HEK293T (cell line): ENCODE measurements around the gene KRT13.

Experiments used
- ELF4 ChIP-seq: fragments of 450-650 bp; IDR thresholded peaks from 2 replicates; pipeline ENCODE4 v1.6.1; 2017; ENCODE audit warnings: antibody characterized with exemption
- HDGF ChIP-seq: fragments of 450-650 bp; IDR thresholded peaks from 2 replicates; pipeline ENCODE4 v1.6.1; 2017; ENCODE audit warnings: antibody characterized with exemption, borderline replicate concordance
- NFRKB ChIP-seq: fragments of 450-650 bp; IDR thresholded peaks from 2 replicates; pipeline ENCODE4 v1.6.1; 2016; ENCODE audit warnings: mild to moderate bottlenecking, moderate library complexity
- SP1 ChIP-seq: fragments of 450-650 bp; IDR thresholded peaks from 2 replicates; pipeline ENCODE4 v1.6.1; 2017

DNA sequence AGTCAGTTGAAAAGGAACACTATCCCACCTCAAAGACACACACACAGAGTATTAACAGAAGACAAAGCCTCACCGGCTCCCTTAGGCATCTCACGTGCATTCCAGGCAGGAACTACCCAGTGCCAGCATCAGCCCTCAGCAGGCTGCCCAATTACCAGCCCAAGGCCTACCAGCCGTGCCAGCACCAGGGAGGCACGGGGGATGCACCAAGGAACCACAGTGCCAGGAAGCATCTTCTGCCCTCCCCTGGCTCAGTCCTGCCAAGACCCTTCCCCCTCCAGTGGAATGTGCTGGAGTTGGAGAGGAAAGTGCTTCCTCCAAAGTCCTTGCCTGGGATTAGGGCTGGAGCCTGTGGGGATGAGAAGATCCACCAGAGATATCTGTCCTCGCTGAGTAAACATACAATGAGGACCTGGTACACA, 33.7 kb upstream of the KRT13 start:
- no peak for TF ChIP-seq SP1
- no peak for TF ChIP-seq ELF4
- TF ChIP-seq NFRKB: no peak
- no peak for TF ChIP-seq HDGF
